Ectodermal cell (in vitro differentiated cells): ENCODE data around the gene TOP3B.

Experiments
- H3K27ac ChIP-seq: 2 replicates; pipeline ENCODE4 v1.7.0; 2013; ENCODE audit warnings: mild to moderate bottlenecking, low read depth, low read length; ENCODE audit not compliant: insufficient read depth, poor library complexity, severe bottlenecking
- H3K27me3 ChIP-seq: 2 replicates; pipeline ENCODE4 v1.7.0; 2013; ENCODE audit warnings: mild to moderate bottlenecking, low read length; ENCODE audit not compliant: insufficient read depth, control insufficient read depth, poor library complexity, severe bottlenecking
- H3K36me3 ChIP-seq: one replicate; pipeline ENCODE4 v1.7.0; 2013; ENCODE audit warnings: low read length; ENCODE audit not compliant: control insufficient read depth, insufficient read depth
- H3K4me1 ChIP-seq: one replicate; pipeline ENCODE4 v1.7.0; 2013; ENCODE audit warnings: low read length; ENCODE audit not compliant: control insufficient read depth, insufficient read depth
- H3K4me3 ChIP-seq: 2 replicates; pipeline ENCODE4 v1.7.0; 2013; ENCODE audit warnings: low read depth, low read length, control low read depth; ENCODE audit not compliant: insufficient read depth
- H3K9me3 ChIP-seq: 2 replicates; pipeline ENCODE4 v1.7.0; 2013; ENCODE audit warnings: mild to moderate bottlenecking, low read length, moderate library complexity; ENCODE audit not compliant: control insufficient read depth
- WGBS, 2 experiments: methylation state at CpG; one replicate each; pipeline ENCODE4 v1.1.7; 2013; ENCODE audit warnings: missing lambda C conversion rate in 2 of 2; 5-methylcytosine and 5-hydroxymethylcytosine counted together

The TOP3B gene

DNA sequence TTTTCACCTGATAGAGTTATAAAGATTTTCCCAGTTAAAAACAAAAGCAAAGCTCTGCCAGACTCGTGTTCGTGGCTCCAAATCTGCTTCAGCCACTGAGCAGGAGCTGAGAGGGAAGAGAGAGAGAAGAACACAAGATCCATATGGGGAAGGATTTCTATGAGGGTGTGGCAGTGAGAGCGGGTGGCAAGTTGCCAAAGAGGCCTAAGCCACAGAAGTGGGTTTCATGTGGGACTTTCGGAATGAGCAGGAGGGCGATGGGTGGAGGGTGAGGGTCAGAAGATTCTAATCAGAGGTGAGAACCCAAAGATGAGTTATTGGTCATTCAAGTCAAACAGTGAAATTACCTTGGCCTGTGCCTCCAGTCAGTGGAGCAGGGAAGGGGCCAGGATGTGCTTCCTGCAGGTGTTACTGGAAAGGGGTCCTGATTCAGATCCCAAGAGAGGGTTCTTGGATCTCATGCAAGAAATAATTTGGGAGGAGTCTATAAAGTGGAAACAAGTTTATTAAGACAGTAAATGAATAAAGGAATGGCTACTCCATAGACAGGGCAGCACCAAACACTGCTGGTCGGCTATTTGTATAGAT, 40.5 kb upstream of the TOP3B start:
- H3K9me3 ChIP-seq = no peaks in the 10 kb centered on the region
- 89 to 93% methylated on average over 5 to 6 of the region's 6 CpGs for whole genome bisulfite sequencing, 2 experiments
- peaks cover 6% of the 10 kb centered on the region for H3K27me3 ChIP-seq
- H3K27ac ChIP-seq = no peak overlapping the region
- no peak overlapping the region for H3K4me3 ChIP-seq
- H3K4me1 ChIP-seq = no peaks in the 10 kb centered on the region
- H3K36me3 ChIP-seq = no peaks in the 10 kb centered on the region

DNA sequence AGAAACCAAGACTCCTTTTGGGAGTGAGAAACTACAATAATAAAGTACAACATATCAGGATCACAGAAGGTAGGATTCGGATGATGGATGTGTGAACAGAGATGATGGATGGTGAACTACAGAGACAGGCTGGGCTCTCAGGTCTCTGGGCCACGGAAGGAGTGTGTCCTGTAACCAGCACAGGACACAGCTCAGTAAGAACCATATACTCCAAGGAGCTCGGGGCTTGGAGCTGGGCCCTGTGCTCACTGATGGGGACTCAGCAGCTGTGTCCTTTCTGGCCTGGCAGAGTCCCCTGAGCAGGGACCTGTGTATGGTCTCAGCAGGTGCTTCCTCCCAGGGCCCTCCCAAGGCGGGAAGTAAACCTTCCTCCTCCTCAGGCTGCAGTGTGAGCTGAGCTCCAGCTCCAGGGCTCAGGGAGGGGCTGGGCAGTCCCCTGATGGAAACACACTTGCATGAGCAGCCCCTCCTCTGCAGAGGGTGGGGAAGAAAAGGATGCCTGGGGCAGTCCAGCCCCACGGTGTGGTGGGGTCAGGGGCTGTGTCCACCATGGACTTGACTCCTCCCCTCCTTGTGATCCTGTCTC, 39.8 kb upstream of the TOP3B start:
- Histone ChIP-seq H3K27ac (no peak overlapping the region), H3K27me3 (peaks cover 6% of the 10 kb centered on the region), H3K4me3 (no peak overlapping the region), H3K9me3 (no peaks in the 10 kb centered on the region), H3K4me1 (no peaks in the 10 kb centered on the region), H3K36me3 (no peaks in the 10 kb centered on the region)
- WGBS, 2 experiments = 67 to 71% methylated on average over 5 of the region's 5 CpGs

- H3K9me3 ChIP-seq = no peaks in the 10 kb centered on the region
- no peaks in the 10 kb centered on the region for H3K4me1 ChIP-seq
- no peaks in the 10 kb centered on the region for H3K36me3 ChIP-seq
- no peak overlapping the region for H3K27ac ChIP-seq
- peaks cover 10% of the 10 kb centered on the region for H3K27me3 ChIP-seq
- H3K4me3 ChIP-seq = no peak overlapping the region
- 67 to 73% methylated on average over 1 of the region's 1 CpG for WGBS, 2 experiments
Measured at GRCh38 chr22:22021162-22021750, 38.7 kb upstream of the TOP3B start.

- Histone ChIP-seq H3K9me3 (no peaks in the 10 kb centered on the region), H3K4me1 (no peaks in the 10 kb centered on the region), H3K27me3 (peaks cover 10% of the 10 kb centered on the region), H3K36me3 (no peaks in the 10 kb centered on the region), H3K27ac (no peak overlapping the region), H3K4me3 (no peak overlapping the region)
- WGBS, 2 experiments = 90% methylated on average over 2 of the region's 2 CpGs
Measured at GRCh38 chr22:22020425-22020852, 37.9 kb upstream of the TOP3B start.

- Histone ChIP-seq H3K4me1 (no peaks in the 10 kb centered on the region), H3K36me3 (no peaks in the 10 kb centered on the region), H3K4me3 (no peak overlapping the region), H3K27ac (no peak overlapping the region), H3K9me3 (no peaks in the 10 kb centered on the region), H3K27me3 (peaks cover 10% of the 10 kb centered on the region)
- 94 to 99% methylated on average over 7 of the region's 7 CpGs for WGBS, 2 experiments
Measured at GRCh38 chr22:22019659-22020424, 37.3 kb upstream of the TOP3B start.

GRCh38 chr22:22018825-22019658, 36.5 kb upstream of the TOP3B start:
- 90 to 96% methylated on average over 10 of the region's 10 CpGs for WGBS, 2 experiments
- Histone ChIP-seq H3K9me3 (no peaks in the 10 kb centered on the region), H3K4me3 (no peak overlapping the region), H3K36me3 (no peaks in the 10 kb centered on the region), H3K27ac (no peak overlapping the region), H3K27me3 (peaks cover 10% of the 10 kb centered on the region), H3K4me1 (no peaks in the 10 kb centered on the region)

GRCh38 chr22:22015631-22016030, 33.0 kb upstream of the TOP3B start:
- Histone ChIP-seq H3K36me3 (no peaks in the 10 kb centered on the region), H3K4me1 (no peaks in the 10 kb centered on the region), H3K9me3 (no peaks in the 10 kb centered on the region), H3K27ac (no peak overlapping the region), H3K4me3 (no peak overlapping the region), H3K27me3 (peaks cover 9% of the 10 kb centered on the region)
- 79 to 89% methylated on average over 2 to 3 of the region's 3 CpGs for WGBS, 2 experiments

DNA sequence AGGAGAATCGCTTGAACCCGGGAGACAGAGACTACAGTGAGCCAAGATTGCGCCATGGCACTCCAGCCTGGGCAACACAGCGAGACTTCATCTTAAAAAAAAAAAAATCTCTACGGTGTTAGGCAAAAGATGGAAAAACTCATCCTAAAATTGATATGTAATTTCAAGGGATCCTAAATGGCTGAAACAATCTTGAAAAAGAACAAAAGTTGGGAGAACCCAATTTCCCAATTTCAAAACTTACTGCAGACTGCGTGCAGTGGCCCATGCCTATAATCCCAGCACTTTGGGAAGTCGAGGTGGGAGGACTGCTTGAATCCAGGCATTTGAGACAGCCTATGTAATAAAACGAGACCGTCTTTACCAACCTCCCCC, 31.7 kb upstream of the TOP3B start:
- Histone ChIP-seq H3K27me3 (peaks cover 23% of the 10 kb centered on the region), H3K27ac (no peak overlapping the region), H3K9me3 (no peaks in the 10 kb centered on the region), H3K36me3 (no peaks in the 10 kb centered on the region), H3K4me3 (no peak overlapping the region), H3K4me1 (no peaks in the 10 kb centered on the region)
- 91 to 93% methylated on average over 9 of the region's 9 CpGs for WGBS, 2 experiments

GRCh38 chr22:22013559-22014284, 31.1 kb upstream of the TOP3B start:
- Histone ChIP-seq H3K4me3 (no peak overlapping the region), H3K9me3 (no peaks in the 10 kb centered on the region), H3K4me1 (no peaks in the 10 kb centered on the region), H3K36me3 (no peaks in the 10 kb centered on the region), H3K27me3 (peaks cover 28% of the 10 kb centered on the region), H3K27ac (no peak overlapping the region)
- 92 to 95% methylated on average over 7 of the region's 7 CpGs for WGBS, 2 experiments
